ENCODE measurements around the gene PTTG1. TPM values are rescaled to one million over a fixed set of nuclear protein-coding genes. Genes with fewer than 3 reads are reported as not detected.
"Not testable (repeated sequence)": the region's sequence is repeated elsewhere in the genome, so short reads cannot be mapped to it uniquely, and the experiment has no call there.

The PTTG1 gene
- total RNA-seq, 1 donor from 2014 or later: 425 TPM

GRCh38 chr5:160434022-160434531 lies 12.4 kb downstream of the PTTG1 start:
- Mint-ChIP-seq H3K36me3 (peaks cover 7% of the 10 kb centered on the region), H3K27me3 (ENCODE audit: insufficient read depth, low read depth) (peaks cover 2% of the 10 kb centered on the region), H3K4me3 (peak overlapping the region; percentile 0), H3K4me1 (peaks cover 28% of the 10 kb centered on the region), H3K27ac (peak overlapping the region; percentile 52), H3K9me3 (no peaks in the 10 kb centered on the region)
- H3K79me2 ChIP-seq (ENCODE audit: low read depth): no peaks in the 10 kb centered on the region
- H4K20me1 ChIP-seq (ENCODE audit: low read depth): no peaks in the 10 kb centered on the region
- TF ChIP-seq CTCF (IDR thresholded peaks at IDR 0.05) (no peak), EZH2phosphoT487 (IDR thresholded peaks at IDR 0.05) (no peak), EZH2 (IDR thresholded peaks at IDR 0.05) (no peak)
- H3K36me3 ChIP-seq: peaks cover 2% of the 10 kb centered on the region
- DNase-seq (ENCODE audit: low spot score): peak; percentile 79
- H2AFZ ChIP-seq (replicated peaks): no peak overlapping the region
- H3K4me3 ChIP-seq: no peak overlapping the region
- no peaks in the 10 kb centered on the region for H3K27me3 ChIP-seq
- H3K4me2 ChIP-seq: peak overlapping the region; percentile 55
- no peak overlapping the region for H3K27ac ChIP-seq
- no peaks in the 10 kb centered on the region for H3K9me3 ChIP-seq (ENCODE audit: low read depth)
- H3K4me1 ChIP-seq: peaks cover 12% of the 10 kb centered on the region
- H3K9ac ChIP-seq: no peak overlapping the region
- peaks cover 23% of the 10 kb centered on the region for H3F3A ChIP-seq (ENCODE audit: low read depth)

- Histone ChIP-seq H3K79me2 (ENCODE audit: low read depth) (no peaks in the 10 kb centered on the region), H2AFZ (replicated peaks) (no peak overlapping the region), H3K27ac (no peak overlapping the region), H3K9ac (no peak overlapping the region), H3K4me2 (no peak overlapping the region), H3K4me3 (no peak overlapping the region), H4K20me1 (ENCODE audit: low read depth) (no peaks in the 10 kb centered on the region), H3K27me3 (peaks cover 10% of the 10 kb centered on the region), H3K36me3 (no peaks in the 10 kb centered on the region), H3K4me1 (peaks cover 12% of the 10 kb centered on the region), H3F3A (ENCODE audit: low read depth) (peaks cover 16% of the 10 kb centered on the region), H3K9me3 (ENCODE audit: low read depth) (no peaks in the 10 kb centered on the region)
- Mint-ChIP-seq H3K4me3 (no peak overlapping the region), H3K36me3 (peaks cover 5% of the 10 kb centered on the region), H3K4me1 (peaks cover 31% of the 10 kb centered on the region), H3K27me3 (ENCODE audit: insufficient read depth, low read depth) (peaks cover 4% of the 10 kb centered on the region), H3K9me3 (no peaks in the 10 kb centered on the region), H3K27ac (no peak overlapping the region)
- no peak for TF ChIP-seq EZH2 (IDR thresholded peaks at IDR 0.05)
- TF ChIP-seq CTCF (IDR thresholded peaks at IDR 0.05): no peak
- no peak for TF ChIP-seq EZH2phosphoT487 (IDR thresholded peaks at IDR 0.05)
- no peak for DNase-seq (ENCODE audit: low spot score)
Observed at GRCh38 chr5:160435532-160435931, 13.9 kb downstream of the PTTG1 start.

- peaks cover 4% of the 10 kb centered on the region for H3K27me3 Mint-ChIP-seq (ENCODE audit: insufficient read depth, low read depth)
- Histone ChIP-seq H3K4me2 (no peak overlapping the region), H3K4me3 (no peak overlapping the region), H3K79me2 (ENCODE audit: low read depth) (no peaks in the 10 kb centered on the region), H3K27me3 (peaks cover 10% of the 10 kb centered on the region), H4K20me1 (ENCODE audit: low read depth) (no peaks in the 10 kb centered on the region), H3K9ac (no peak overlapping the region), H2AFZ (replicated peaks) (no peak overlapping the region), H3K4me1 (peaks cover 12% of the 10 kb centered on the region), H3K27ac (no peak overlapping the region), H3K36me3 (no peaks in the 10 kb centered on the region), H3K9me3 (ENCODE audit: low read depth) (no peaks in the 10 kb centered on the region), H3F3A (ENCODE audit: low read depth) (peaks cover 14% of the 10 kb centered on the region)
- DNase-seq (ENCODE audit: low spot score): no peak
- H3K27ac Mint-ChIP-seq: no peak overlapping the region
- H3K4me3 Mint-ChIP-seq: no peak overlapping the region
- H3K9me3 Mint-ChIP-seq: no peaks in the 10 kb centered on the region
- H3K36me3 Mint-ChIP-seq: peaks cover 5% of the 10 kb centered on the region
- TF ChIP-seq CTCF (IDR thresholded peaks at IDR 0.05) (no peak), EZH2 (IDR thresholded peaks at IDR 0.05) (no peak), EZH2phosphoT487 (IDR thresholded peaks at IDR 0.05) (no peak)
- peaks cover 31% of the 10 kb centered on the region for H3K4me1 Mint-ChIP-seq
Observed at GRCh38 chr5:160436017-160436416, 14.4 kb downstream of the PTTG1 start.

GRCh38 chr5:160436661-160437060 lies 15.0 kb downstream of the PTTG1 start:
- H3K27ac ChIP-seq; H3K4me3 ChIP-seq; H4K20me1 ChIP-seq (ENCODE audit: low read depth); H3K79me2 ChIP-seq (ENCODE audit: low read depth); H3K27me3 ChIP-seq; H3K27me3 Mint-ChIP-seq (ENCODE audit: insufficient read depth, low read depth); H3K27ac Mint-ChIP-seq; H2AFZ ChIP-seq (replicated peaks); H3K4me2 ChIP-seq; H3K9ac ChIP-seq; H3K36me3 Mint-ChIP-seq; H3K9me3 Mint-ChIP-seq; H3K36me3 ChIP-seq; H3K9me3 ChIP-seq (ENCODE audit: low read depth); DNase-seq (ENCODE audit: low spot score); H3K4me3 Mint-ChIP-seq: not testable (repeated sequence)
- Histone ChIP-seq H3F3A (ENCODE audit: low read depth) (peaks cover 13% of the 10 kb centered on the region), H3K4me1 (peaks cover 12% of the 10 kb centered on the region)
- peaks cover 31% of the 10 kb centered on the region for H3K4me1 Mint-ChIP-seq

Data from neural progenitor cell (in vitro differentiated cells).